GM18907 (cell line): ENCODE measurements around the gene WNT9B.

Experiments
- ATAC-seq: cut with Tn5 transposase; IDR thresholded peaks from one replicate; pipeline ENCODE4 v1.9.1; 2021; ENCODE audit warnings: mild to moderate bottlenecking, moderate library complexity; ENCODE audit not compliant: unreplicated experiment

The WNT9B gene

DNA sequence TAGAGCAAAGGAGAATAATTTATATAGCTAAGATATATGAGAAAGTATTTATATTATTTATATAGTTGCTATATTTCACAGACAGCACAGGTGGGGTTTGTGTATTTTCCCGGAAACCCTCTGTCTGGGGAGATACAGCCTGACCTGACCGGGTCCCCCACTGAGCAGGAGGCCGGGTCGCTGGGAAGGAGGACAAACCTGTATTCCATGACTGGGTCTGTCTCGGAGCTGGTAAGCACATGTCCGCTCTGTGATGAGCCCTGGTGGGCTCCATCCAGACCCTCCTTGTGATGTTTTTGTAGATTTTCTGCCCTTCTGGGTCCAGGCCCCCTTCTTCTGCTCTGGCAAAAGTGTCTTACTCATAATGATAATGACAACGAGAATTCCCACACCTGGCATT is 27.7 kb downstream of the WNT9B start:
- no peak for ATAC-seq

- no peak for ATAC-seq
These were observed 29.6 kb downstream of the WNT9B start for GRCh38 chr17:46881015-46881414.

DNA sequence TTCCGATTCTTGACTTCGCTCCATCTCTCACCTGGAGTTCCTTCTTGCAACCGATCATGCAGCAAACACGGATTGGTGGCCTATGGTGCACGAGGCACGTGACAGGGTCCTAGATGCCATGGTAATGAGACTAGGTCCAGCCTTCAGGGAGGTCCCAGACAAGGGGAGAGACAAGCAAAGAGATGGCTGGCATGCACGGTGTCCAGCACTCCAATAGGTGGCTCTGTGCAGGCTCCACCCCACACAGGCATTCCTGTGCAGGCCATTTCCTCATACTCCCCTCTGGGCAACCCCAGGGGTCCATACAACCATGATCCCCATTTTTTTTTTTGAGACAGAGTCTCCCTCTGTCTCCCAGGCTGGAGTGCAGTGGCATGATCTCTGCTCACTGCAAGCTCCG is 31.3 kb downstream of the WNT9B start:
- no peak for ATAC-seq

DNA sequence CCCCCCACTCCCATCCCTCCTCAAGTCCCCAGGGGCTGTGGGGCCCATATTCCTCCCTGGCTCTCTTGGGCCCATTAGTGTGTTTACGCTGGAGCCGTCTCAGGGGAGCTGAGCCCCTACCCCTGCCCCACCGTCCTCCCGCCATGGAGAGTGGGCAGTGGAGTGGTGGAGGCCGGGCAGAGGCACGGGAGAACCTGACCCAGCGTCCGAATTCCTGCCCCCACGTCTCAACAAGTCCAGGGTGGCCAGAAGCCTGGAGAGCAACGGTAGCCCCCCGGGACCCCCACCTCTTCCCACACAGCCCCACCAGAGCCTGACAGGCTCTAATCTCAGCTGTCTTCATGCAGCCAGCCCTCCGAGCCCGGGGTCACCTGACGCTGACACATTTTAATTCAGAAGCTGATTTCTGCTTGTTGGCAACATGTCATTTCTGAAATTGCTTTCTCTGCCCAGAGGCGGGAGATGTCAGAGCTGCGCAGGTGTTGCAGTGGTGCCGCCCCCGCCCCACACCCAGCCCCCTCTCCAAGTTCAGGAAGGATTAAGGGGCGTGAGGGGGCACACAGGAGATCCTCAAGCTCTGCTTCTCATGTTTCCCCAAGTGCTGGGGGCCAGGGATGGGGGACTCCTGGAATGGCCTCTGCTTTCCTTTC is 32.6 kb downstream of the WNT9B start:
- no peak for ATAC-seq

GRCh38 chr17:46884552-46884951 is 33.2 kb downstream of the WNT9B start:
- no peak for ATAC-seq

DNA sequence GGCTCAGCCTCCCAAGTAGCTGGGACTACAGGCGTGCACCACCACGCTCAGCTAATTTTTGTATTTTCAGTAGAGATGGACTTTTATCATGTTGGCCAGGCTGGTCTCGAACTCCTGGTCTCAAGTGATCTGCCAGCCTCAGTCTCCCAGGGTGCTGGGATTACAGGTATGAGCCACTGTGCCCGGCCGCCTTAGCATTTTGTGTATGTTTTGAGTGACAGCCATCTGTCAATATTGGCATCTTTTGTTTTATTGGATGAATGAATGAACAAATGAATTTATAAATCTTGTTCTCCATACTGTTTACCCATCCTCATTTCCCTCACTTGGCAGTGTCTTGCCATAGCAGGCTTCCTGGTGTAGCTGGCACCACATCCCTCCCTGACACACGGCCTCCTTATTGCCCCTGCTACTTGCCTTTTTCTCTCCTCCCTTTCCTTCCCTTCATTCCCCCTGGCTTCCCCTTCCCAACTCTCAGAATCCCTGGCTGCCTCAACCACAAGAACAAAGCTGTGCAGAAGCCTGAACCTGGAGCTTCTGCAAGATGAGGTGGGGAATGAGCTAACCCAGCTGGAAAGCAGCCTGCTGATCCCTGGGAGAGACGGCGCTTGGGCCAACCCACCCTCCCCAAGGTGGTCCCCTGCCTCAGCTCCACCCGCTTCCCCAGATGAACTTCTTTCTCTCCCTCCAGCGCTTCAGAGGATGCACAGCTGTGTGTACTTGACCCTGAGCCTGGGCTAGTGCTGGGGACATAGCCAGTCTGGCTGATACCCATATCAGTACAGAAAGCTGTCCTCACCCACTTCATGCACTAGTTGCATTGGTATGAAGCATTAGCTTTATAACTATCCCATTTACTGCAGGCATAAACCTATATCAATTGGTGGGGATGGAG is 34.3 kb downstream of the WNT9B start:
- no peak for ATAC-seq

DNA sequence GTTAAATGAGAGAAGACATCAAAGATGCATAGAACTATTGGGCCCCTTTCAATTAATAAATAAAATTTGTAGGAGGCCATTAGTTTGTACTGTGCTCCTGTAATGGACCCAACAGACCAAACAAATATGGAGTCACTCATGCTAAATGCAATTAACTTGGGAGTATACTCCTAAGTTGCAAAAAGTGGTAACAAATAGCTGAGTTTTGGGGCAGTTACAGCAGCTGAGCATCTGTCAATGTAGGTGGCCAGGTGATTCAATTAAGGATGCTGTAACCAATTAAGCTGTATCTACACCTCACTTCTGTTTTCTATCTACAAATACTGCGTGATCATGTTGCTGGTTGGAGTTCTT is 34.9 kb downstream of the WNT9B start:
- ATAC-seq, result no peak

DNA sequence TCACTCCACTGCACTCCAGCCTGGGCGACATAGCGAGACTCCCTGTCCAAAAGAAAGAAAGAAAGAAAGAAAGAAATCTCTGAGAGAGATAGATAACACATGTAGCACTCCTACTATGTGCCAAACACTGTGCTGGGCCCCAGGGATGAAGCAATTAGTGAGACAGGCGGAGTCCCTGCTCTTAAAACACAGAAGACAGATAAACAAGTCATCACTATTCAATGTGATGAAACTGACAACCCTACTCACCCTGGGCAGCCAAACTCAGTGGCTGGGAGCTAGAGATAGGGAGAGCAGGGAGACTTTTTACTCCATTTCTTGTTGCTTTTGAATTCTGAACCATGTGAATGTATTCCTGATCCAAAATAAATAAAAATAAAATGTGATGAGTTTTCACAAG is 36.3 kb downstream of the WNT9B start:
- no peak for ATAC-seq

- ATAC-seq, result no peak
These were observed 37.3 kb downstream of the WNT9B start for GRCh38 chr17:46888727-46889126.

GRCh38 chr17:46889519-46889918 is 38.1 kb downstream of the WNT9B start:
- ATAC-seq, result no peak

- no peak for ATAC-seq
These were observed 38.7 kb downstream of the WNT9B start for GRCh38 chr17:46889992-46890564.

GRCh38 chr17:46890638-46891037 is 39.3 kb downstream of the WNT9B start:
- ATAC-seq, result no peak

- no peak for ATAC-seq
These were observed 40.9 kb downstream of the WNT9B start for GRCh38 chr17:46892192-46892703.

GRCh38 chr17:46894024-46894423 is 42.6 kb downstream of the WNT9B start:
- no peak for ATAC-seq

DNA sequence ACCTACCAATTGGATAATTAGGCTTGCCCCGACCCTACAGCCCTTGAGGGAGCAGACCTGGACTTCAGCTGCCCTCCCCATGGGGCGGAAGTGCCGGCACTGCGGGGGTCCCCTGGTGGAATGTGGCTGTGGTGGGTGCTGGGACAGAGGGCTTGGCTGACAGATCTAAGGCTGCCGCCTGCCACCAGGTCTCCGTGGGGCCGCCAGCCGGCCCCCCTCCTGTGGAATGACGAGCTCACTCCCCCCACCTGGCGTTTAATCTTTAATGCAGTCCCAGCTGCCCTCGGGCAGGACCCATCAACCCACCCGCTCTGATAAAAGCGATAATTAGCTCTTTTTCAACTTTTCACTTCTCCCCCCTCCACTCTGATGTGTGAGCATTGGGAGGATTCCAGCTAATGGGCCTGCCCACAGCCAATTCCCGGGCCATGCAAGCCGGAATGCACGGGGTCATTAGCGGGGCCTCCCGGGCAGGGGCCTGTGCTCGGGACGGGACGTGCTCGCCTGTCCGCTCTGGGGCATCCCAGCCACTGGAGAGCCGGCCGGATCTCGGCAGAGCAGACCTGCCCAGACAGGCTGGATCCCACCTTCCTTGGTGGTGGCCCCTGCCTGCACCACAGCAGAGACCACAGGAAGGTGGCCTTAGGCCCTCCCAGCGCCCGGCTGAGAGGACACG is 43.2 kb downstream of the WNT9B start:
- no peak for ATAC-seq

DNA sequence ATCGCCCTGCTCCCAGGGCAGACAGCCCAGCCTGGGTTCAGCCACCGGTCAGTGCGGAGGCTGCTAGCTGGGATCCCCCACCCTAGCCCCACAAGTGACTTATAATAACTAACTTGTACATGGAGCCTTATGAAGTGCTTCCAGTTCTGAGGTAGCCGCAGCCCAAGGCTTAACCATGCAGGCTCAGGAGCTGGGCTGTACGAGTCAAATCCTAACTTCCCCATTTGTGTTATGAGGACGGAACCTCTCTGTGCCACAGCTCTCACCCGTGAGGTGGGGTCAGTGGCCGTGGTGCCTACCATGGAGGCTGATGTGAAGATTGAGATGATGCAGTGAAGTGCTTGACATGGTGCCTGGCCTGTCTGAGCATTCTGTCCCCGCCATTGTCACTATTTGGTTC is 43.8 kb downstream of the WNT9B start:
- ATAC-seq, result no peak

- no peak for ATAC-seq
These were observed 45.6 kb downstream of the WNT9B start for GRCh38 chr17:46896991-46897390.

DNA sequence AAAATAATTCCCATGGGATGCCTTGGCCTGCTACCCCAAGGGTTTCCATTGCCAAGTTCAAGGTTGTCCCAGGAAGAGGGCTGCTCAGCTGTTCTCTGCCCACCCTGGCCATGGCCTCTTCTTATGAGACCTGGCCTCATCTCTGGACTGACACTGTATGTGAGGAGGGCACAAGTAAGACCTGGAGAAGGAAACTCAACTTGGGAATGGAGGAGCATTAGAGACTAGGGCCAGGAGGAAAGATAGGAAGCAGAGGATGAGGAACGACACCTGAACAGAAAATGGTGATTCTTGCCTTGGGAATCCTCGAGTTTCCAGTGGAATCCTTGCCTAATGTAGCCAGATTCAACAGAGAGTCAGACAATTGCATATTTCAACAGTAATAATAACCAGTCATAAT is 47.0 kb downstream of the WNT9B start:
- ATAC-seq, result no peak

GRCh38 chr17:46898860-46899259 is 47.5 kb downstream of the WNT9B start:
- no peak for ATAC-seq

DNA sequence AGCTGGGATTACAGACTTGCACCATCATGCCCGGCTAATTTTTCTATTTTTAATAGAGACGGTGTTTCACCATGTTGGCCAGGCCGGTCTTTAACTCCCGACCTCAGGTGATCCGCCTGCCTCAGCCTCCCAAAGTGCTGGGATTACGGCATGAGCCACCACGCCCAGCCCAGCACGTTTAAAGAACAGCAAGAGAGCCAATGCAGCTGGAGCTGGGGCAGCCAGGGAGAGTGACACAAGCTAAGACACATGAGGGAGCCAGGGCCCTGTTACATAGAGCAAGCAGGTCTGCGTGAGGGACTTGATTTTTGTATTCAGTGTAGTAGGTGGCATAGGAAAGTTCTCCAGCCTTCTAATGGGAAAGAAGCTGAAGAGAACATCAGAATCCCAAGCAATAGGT is 49.9 kb downstream of the WNT9B start:
- ATAC-seq, result no peak
